Transverse colon (tissue), 4 donors: ENCODE measurements around the gene TACC2. TPM values are rescaled to one million over a fixed set of nuclear protein-coding genes. Genes with fewer than 3 reads are reported as not detected.

Experiments
- DNase-seq: peaks from one replicate; pipeline ENCODE4 v3.0.0-alpha.2; 2019
- H3K27ac ChIP-seq, 4 donors: fragments of 200-600 bp; sonication (generic); 2 replicates each; pipeline ENCODE4 v1.5.1; 2016 to 2018; ENCODE audit warnings: inconsistent platforms in 4 of 4
- H3K27me3 ChIP-seq: fragments of 200-600 bp; sonication (generic); 2 replicates; pipeline ENCODE4 v1.5.1; 2017; ENCODE audit warnings: inconsistent platforms
- H3K36me3 ChIP-seq, 4 donors: fragments of 200-600 bp; sonication (generic); 2 replicates each; pipeline ENCODE4 v1.5.1; 2017 to 2019; ENCODE audit warnings: inconsistent platforms in 4 of 4
- H3K4me1 ChIP-seq, 4 donors: fragments of 200-600 bp; sonication (generic); 2 replicates each; pipeline ENCODE4 v1.5.1; 2017 to 2020; ENCODE audit warnings: inconsistent platforms in 4 of 4
- H3K4me3 ChIP-seq, 4 donors: fragments of 200-600 bp; sonication (generic); 1 replicate in 1 of 4; 2 replicates in 3 of 4; pipeline versions ENCODE4 v1.5.1 to v1.6.1; 2017 to 2019; ENCODE audit warnings: inconsistent platforms in 4 of 4
- H3K9me3 ChIP-seq, 2 donors: fragments of 200-600 bp; sonication (generic); 2 replicates each; pipeline ENCODE4 v1.5.1; 2017 to 2019; ENCODE audit warnings: inconsistent platforms in 2 of 2
- CTCF ChIP-seq, 5 experiments: fragments of 200-600 bp in 3 of 5; fragments of 450-650 bp in 2 of 5; sonication (generic) in 3 of 5; IDR thresholded peaks; 1 replicate in 2 of 5; 2 replicates in 3 of 5; pipeline ENCODE4 v1.5.1; 2016 to 2017; ENCODE audit warnings: antibody characterized with exemption in 5 of 5, inconsistent platforms in 3 of 5, mild to moderate bottlenecking in 2 of 5, moderate library complexity in 1 of 5
- EP300 ChIP-seq: sonication (generic); formaldehyde crosslinking; IDR thresholded peaks from one replicate; pipeline ENCODE4 v1.6.1; 2017; ENCODE audit warnings: antibody characterized with exemption, low read depth
- POLR2A ChIP-seq: fragments of 450-650 bp; IDR thresholded peaks from one replicate; pipeline ENCODE4 v1.6.1; 2016; ENCODE audit warnings: antibody characterized with exemption, mild to moderate bottlenecking, moderate library complexity
- POLR2AphosphoS5 ChIP-seq, 3 donors: sonication (generic); formaldehyde crosslinking; IDR thresholded peaks; one replicate each; pipeline ENCODE4 v1.6.1; 2016; ENCODE audit warnings: antibody characterized with exemption in 3 of 3
- WGBS, 2 donors: methylation state at CpG; one replicate each; pipeline ENCODE4 v1.1.5; 2018; ENCODE audit warnings: low coverage in 1 of 2; 5-methylcytosine and 5-hydroxymethylcytosine counted together
- in situ Hi-C, 4 donors: fragments of 200-750 bp; cut with MboI; loops; one replicate each; pipeline versions ENCODE4 v1.15.0 to v1.15.1; 2017; ENCODE audit warnings: low sequenced_read_pairs in 3 of 4, low pct_ligation_motif_present in 1 of 4, low pct_unique_long_range_greater_than_20kb in 1 of 4
- intact Hi-C: fragments of 100-400 bp; cut with DNase I; formaldehyde crosslinking; loops from one replicate; pipeline ENCODE4 v1.15.1; 2023; ENCODE audit warnings: low total_unique reads
- total RNA-seq, 4 donors: library from RNA; depleted of rRNA; stranded (reverse); fragments of >200 nt; gene quantifications; one replicate each; pipeline ENCODE4 v1.1.0, GENCODE V29; 2016

TACC2 gene
- total RNA-seq, 4 donors from 2014 or later: 65.9 to 178 (median 101) TPM

DNA sequence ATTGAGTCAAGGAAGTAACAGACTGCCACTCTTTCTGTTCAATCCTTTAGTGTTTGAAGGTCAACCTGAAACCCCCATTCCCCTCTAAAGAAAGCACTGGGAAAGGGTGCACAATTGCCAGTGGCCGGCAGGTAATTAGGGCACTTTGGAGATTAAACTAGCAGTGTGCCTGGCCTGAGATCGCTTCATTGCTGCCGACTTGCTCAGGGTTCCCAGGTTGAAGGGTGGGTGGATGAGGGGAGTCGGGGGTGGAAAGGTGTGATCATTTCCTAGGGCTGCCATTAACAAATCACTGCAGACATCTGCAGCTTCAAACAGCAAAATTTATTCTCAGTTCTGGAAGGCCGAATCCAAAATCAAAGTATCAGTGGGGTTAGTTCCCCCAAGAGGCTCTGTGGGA is 265.9 kb downstream of the TACC2 start:
- H3K27ac ChIP-seq: no peak overlapping the region
- intact Hi-C loops: no loop called here
- 79% methylated on average over 5 of the region's 5 CpGs; no CpG with 5 or more reads in 1 of the 2 donors for WGBS, 2 donors
- TF ChIP-seq CTCF (IDR thresholded peaks at IDR 0.05) (no peak), POLR2A (no peak), EP300 (no peak), POLR2AphosphoS5 (IDR thresholded peaks at IDR 0.05) (no peak)
- H3K4me1 ChIP-seq: no peaks in the 10 kb centered on the region
- H3K36me3 ChIP-seq: no peaks in the 10 kb centered on the region
- no peak overlapping the region for H3K4me3 ChIP-seq
- no peaks in the 10 kb centered on the region for H3K27me3 ChIP-seq
- no peaks in the 10 kb centered on the region for H3K9me3 ChIP-seq
- in situ Hi-C loops: no loop called here
- DNase-seq: no peak

- WGBS, 2 donors: 75 to 87% methylated on average over 4 to 12 of the region's 14 CpGs
- intact Hi-C loops (no loop called here), in situ Hi-C loops (no loop called here)
- H3K9me3 ChIP-seq: no peaks in the 10 kb centered on the region
- no peaks in the 10 kb centered on the region for H3K4me1 ChIP-seq
- no peak for DNase-seq
- no peak for TF ChIP-seq POLR2AphosphoS5 (IDR thresholded peaks at IDR 0.05)
- TF ChIP-seq EP300: no peak
- no peak for TF ChIP-seq POLR2A
- H3K36me3 ChIP-seq: no peaks in the 10 kb centered on the region
- no peak overlapping the region for H3K4me3 ChIP-seq
- no peaks in the 10 kb centered on the region for H3K27me3 ChIP-seq
- no peak overlapping the region for H3K27ac ChIP-seq
These were observed 266.7 kb downstream of the TACC2 start for GRCh38 chr10:122255509-122256301.

DNA sequence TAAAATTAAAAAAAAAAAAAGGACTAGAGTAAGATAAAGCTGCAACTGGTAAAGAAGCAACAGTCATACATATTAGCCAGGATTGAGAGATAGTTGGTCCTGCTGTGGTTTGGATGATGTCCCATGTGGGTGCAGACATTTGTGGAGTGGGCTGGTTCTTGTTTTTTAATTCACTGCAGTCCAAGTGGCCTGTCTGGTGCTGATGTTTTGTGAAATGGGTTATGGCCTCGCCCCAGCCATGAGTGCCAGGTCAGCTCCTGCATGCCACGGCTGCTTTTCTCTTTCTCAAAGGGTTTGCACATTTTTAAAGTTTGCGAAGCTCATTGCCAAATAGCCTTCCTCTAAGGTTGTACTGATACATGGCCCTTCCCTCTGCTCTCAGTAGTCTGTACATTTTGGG is 268.1 kb downstream of the TACC2 start:
- no peaks in the 10 kb centered on the region for H3K36me3 ChIP-seq
- intact Hi-C loops: no loop called here
- H3K27me3 ChIP-seq: no peaks in the 10 kb centered on the region
- no peak overlapping the region for H3K4me3 ChIP-seq
- in situ Hi-C loops: no loop called here
- DNase-seq: no peak
- no peak overlapping the region for H3K27ac ChIP-seq
- peaks cover 0 to 7% of the 10 kb centered on the region in 2 donors for H3K9me3 ChIP-seq
- WGBS, 2 donors: 80 to 86% methylated on average over 3 of the region's 3 CpGs
- no peak for TF ChIP-seq EP300
- no peak for TF ChIP-seq POLR2AphosphoS5 (IDR thresholded peaks at IDR 0.05)
- no peak for TF ChIP-seq POLR2A
- TF ChIP-seq CTCF (IDR thresholded peaks at IDR 0.05): no peak
- no peaks in the 10 kb centered on the region for H3K4me1 ChIP-seq

DNA sequence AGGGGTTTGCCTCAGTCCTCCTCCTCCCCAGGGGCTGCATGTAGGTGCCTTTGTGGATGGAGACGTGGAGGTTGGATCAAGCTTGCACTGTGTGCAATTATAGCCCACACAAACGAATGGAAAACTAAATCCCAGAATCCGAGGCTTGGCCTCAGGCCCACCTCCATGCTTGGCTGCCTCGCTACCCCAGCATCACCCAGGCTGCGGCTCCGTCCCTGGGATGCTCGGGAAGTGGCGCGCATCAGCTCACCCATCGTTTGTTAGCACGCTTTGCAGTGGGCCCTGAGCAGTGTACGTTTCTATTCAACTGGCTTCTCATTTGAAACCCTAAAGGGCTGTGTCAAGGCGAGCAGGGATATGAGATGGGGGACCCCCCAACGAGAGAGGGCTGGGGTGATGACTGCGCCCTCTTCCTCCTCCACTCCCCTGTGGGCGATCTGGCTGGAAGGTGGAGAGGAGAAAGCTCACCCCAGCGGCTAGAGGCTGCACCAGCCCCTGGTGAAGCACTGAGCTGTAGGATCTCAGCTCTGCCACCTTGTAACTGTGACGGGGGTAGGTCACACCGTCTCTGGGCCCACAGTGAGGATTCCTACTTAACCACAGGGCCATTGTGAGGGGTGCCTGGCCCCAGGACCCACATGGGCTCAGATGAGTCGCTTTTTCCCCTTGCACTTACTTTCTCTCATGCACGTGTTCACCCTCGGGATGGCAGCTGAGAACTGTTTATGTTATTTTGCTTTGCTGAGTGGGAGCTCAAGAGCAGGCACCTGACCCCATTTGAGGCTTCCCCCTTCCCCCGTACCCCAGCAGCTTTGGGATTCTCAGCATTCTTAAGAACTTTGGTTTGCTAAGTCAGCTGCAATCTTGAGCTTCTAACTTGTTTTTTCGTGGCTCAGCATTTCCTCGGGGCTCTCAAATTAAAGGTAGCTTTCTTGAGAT is 269.4 kb downstream of the TACC2 start:
- H3K27me3 ChIP-seq: no peaks in the 10 kb centered on the region
- no peaks in the 10 kb centered on the region for H3K36me3 ChIP-seq
- intact Hi-C loops: no loop called here
- no peak overlapping the region for H3K4me3 ChIP-seq
- H3K27ac ChIP-seq: no peak overlapping the region
- WGBS, 2 donors: 70 to 92% methylated on average over 4 to 25 of the region's 25 CpGs
- peaks cover 0 to 19% of the 10 kb centered on the region in 2 donors for H3K9me3 ChIP-seq
- TF ChIP-seq POLR2A (no peak), CTCF (IDR thresholded peaks at IDR 0.05) (no peak), EP300 (no peak)
- no peak for DNase-seq
- no peaks in the 10 kb centered on the region for H3K4me1 ChIP-seq
- in situ Hi-C loops: no loop called here
